ENCODE results near the gene MTUS2. TPM values are rescaled to one million over a fixed set of nuclear protein-coding genes. Genes with fewer than 3 reads are reported as not detected.

Gene MTUS2
- total RNA-seq, 5 donors from 2014 or later (not counting 1 experiment from before 2014, with no cell fraction given): 0.05 to 0.28 (median 0.12) TPM

GRCh38 chr13:29499506-29500165 lies 679.5 kb downstream of the MTUS2 start:
- no peak for ATAC-seq (replicated peaks in 1 of 4)
- WGBS (ENCODE audit: insufficient coverage): 76% methylated on average over 6 of the region's 7 CpGs
- Histone ChIP-seq H3K36me3 (ENCODE audit: control insufficient read depth in 2 of 2, extremely low read depth in 1 of 2, insufficient read depth in 1 of 2, low read length in 1 of 2) (no peaks in the 10 kb centered on the region), H3K27ac (ENCODE audit: low read length) (no peak overlapping the region), H3K27me3 (replicated peaks in 1 of 2; ENCODE audit: control insufficient read depth in 2 of 2, extremely low read depth in 1 of 2, insufficient read depth in 2 of 2, low read length in 1 of 2) (peaks cover 0 to 67% of the 10 kb centered on the region in 2 experiments), H3K9me3 (no peaks in the 10 kb centered on the region), H3K4me3 (ENCODE audit: control insufficient read depth in 1 of 2, extremely low read depth in 1 of 2, low read length in 1 of 2) (no peak overlapping the region), H3K4me1 (ENCODE audit: control insufficient read depth in 1 of 2, extremely low read depth in 1 of 2, insufficient read depth in 2 of 2, low read length in 2 of 2) (peaks cover 0 to 6% of the 10 kb centered on the region in 2 experiments)
- POLR2A ChIA-PET: no interaction called here
- H3K4me3 Mint-ChIP-seq: no peak overlapping the region
- no peak for DNase-seq
- peaks cover 35 to 41% of the 10 kb centered on the region in 2 donors for H3K27me3 Mint-ChIP-seq
- peaks cover 8 to 13% (median 12%) of the 10 kb centered on the region in 3 donors for H3K4me1 Mint-ChIP-seq
- no peaks in the 10 kb centered on the region for H3K36me3 Mint-ChIP-seq
- CTCF ChIA-PET: no interaction called here
- no peak overlapping the region for H3K27ac Mint-ChIP-seq
- no peaks in the 10 kb centered on the region for H3K9me3 Mint-ChIP-seq

DNA sequence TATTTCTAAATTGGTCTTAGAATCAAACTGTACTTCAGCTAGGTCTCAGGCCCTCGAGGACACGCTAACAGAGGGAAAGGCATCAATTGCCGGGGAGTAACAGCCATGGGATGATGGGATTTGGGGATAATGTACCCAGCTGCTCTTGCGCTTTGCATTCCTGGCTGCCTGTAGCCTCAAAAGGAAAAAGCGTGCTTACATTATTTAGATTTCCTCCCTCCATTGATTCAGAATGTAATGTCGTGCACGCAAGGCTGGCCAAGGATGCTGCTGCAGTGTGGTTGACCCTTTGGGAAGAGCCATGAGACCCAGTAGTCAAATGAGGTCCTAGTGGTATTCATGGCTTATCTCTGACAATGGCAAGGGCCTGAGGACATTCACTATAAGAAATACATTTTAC lies 680.2 kb downstream of the MTUS2 start:
- H3K27ac Mint-ChIP-seq: no peak overlapping the region
- ChIA-PET POLR2A (no interaction called here), CTCF (interaction anchor here in 1 of 2 donors (0.5 kb wide), 1 partner anchor 918 kb away, joined by 3 read pairs; no protein-coding TSS in a partner anchor)
- H3K9me3 Mint-ChIP-seq: no peaks in the 10 kb centered on the region
- no peak overlapping the region for H3K27ac ChIP-seq (ENCODE audit: low read length)
- H3K4me1 Mint-ChIP-seq: peaks cover 8 to 13% (median 12%) of the 10 kb centered on the region in 3 donors
- ATAC-seq (replicated peaks in 1 of 4) (no peak), DNase-seq (no peak)
- no peak overlapping the region for H3K4me3 ChIP-seq (ENCODE audit: control insufficient read depth in 1 of 2, extremely low read depth in 1 of 2, low read length in 1 of 2)
- H3K36me3 Mint-ChIP-seq: no peaks in the 10 kb centered on the region
- peaks cover 0 to 70% of the 10 kb centered on the region in 2 experiments for H3K27me3 ChIP-seq (replicated peaks in 1 of 2; ENCODE audit: control insufficient read depth in 2 of 2, extremely low read depth in 1 of 2, insufficient read depth in 2 of 2, low read length in 1 of 2)
- H3K4me1 ChIP-seq (ENCODE audit: control insufficient read depth in 1 of 2, extremely low read depth in 1 of 2, insufficient read depth in 2 of 2, low read length in 2 of 2): peaks cover 0 to 6% of the 10 kb centered on the region in 2 experiments
- H3K9me3 ChIP-seq: no peaks in the 10 kb centered on the region
- no peak overlapping the region for H3K4me3 Mint-ChIP-seq
- H3K27me3 Mint-ChIP-seq: peaks cover 35 to 41% of the 10 kb centered on the region in 2 donors
- WGBS (ENCODE audit: insufficient coverage): no CpG with 5 or more reads among the region's 7 CpGs
- no peaks in the 10 kb centered on the region for H3K36me3 ChIP-seq (ENCODE audit: control insufficient read depth in 2 of 2, extremely low read depth in 1 of 2, insufficient read depth in 1 of 2, low read length in 1 of 2)

GRCh38 chr13:29501674-29502073 lies 681.5 kb downstream of the MTUS2 start:
- peaks cover 23 to 30% of the 10 kb centered on the region in 2 donors for H3K27me3 Mint-ChIP-seq
- Histone ChIP-seq H3K27ac (ENCODE audit: low read length) (no peak overlapping the region), H3K9me3 (no peaks in the 10 kb centered on the region), H3K27me3 (replicated peaks in 1 of 2; ENCODE audit: control insufficient read depth in 2 of 2, extremely low read depth in 1 of 2, insufficient read depth in 2 of 2, low read length in 1 of 2) (peaks cover 0 to 64% of the 10 kb centered on the region in 2 experiments), H3K36me3 (ENCODE audit: control insufficient read depth in 2 of 2, extremely low read depth in 1 of 2, insufficient read depth in 1 of 2, low read length in 1 of 2) (no peaks in the 10 kb centered on the region), H3K4me3 (ENCODE audit: control insufficient read depth in 1 of 2, extremely low read depth in 1 of 2, low read length in 1 of 2) (no peak overlapping the region), H3K4me1 (ENCODE audit: control insufficient read depth in 1 of 2, extremely low read depth in 1 of 2, insufficient read depth in 2 of 2, low read length in 2 of 2) (peaks cover 0 to 3% of the 10 kb centered on the region in 2 experiments)
- H3K9me3 Mint-ChIP-seq: no peaks in the 10 kb centered on the region
- ChIA-PET CTCF (no interaction called here), POLR2A (no interaction called here)
- peaks cover 2 to 5% (median 2%) of the 10 kb centered on the region in 3 donors for H3K4me1 Mint-ChIP-seq
- no peak overlapping the region for H3K4me3 Mint-ChIP-seq
- no peak overlapping the region for H3K27ac Mint-ChIP-seq
- 96% methylated on average over 4 of the region's 4 CpGs for WGBS (ENCODE audit: insufficient coverage)
- no peaks in the 10 kb centered on the region for H3K36me3 Mint-ChIP-seq
- DNase-seq (no peak), ATAC-seq (replicated peaks in 1 of 4) (no peak)

DNA sequence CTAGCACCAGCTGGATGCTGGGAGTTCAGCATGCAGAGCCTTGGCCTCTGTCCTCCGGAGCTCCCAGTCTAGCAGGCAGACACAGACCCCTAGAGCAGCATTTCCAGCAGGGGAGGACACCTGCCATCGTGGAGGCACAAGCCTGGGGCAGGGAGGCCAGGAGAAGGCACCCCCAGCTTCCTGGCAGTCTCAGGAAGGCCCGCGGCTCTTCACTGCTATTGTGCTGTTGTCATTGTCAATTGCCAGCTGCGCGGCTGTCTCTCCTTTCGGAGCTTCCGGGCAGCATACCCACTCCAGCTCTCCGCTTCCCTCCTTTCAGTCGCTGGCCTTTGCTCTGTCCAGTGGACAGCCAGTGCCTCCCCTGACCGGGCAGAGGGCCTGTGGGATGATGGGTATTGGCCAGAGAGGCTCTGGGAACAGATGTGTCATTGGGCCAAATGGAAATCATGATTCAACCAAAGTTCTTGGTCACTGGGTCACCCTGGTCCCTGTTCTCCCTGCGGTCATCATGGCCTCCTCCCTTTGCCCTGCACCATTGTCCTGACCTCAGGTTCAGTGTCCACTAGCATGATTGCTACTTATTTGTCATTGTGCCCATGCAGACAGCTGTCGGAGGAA lies 682.4 kb downstream of the MTUS2 start:
- Mint-ChIP-seq H3K4me1 (peaks cover 0 to 5% (median 2%) of the 10 kb centered on the region in 3 donors), H3K27me3 (peaks cover 21 to 26% of the 10 kb centered on the region in 2 donors), H3K4me3 (peak overlapping the region in 1 of 3 donors; percentile 15), H3K27ac (no peak overlapping the region), H3K36me3 (no peaks in the 10 kb centered on the region), H3K9me3 (no peaks in the 10 kb centered on the region)
- 93% methylated on average over 9 of the region's 13 CpGs for WGBS (ENCODE audit: insufficient coverage)
- ATAC-seq (replicated peaks in 1 of 4) (no peak), DNase-seq (no peak)
- ChIA-PET POLR2A (no interaction called here), CTCF (no interaction called here)
- Histone ChIP-seq H3K9me3 (no peaks in the 10 kb centered on the region), H3K27me3 (replicated peaks in 1 of 2; ENCODE audit: control insufficient read depth in 2 of 2, extremely low read depth in 1 of 2, insufficient read depth in 2 of 2, low read length in 1 of 2) (peaks cover 0 to 56% of the 10 kb centered on the region in 2 experiments), H3K4me1 (ENCODE audit: control insufficient read depth in 1 of 2, extremely low read depth in 1 of 2, insufficient read depth in 2 of 2, low read length in 2 of 2) (peaks cover 0 to 3% of the 10 kb centered on the region in 2 experiments), H3K4me3 (ENCODE audit: control insufficient read depth in 1 of 2, extremely low read depth in 1 of 2, low read length in 1 of 2) (no peak overlapping the region), H3K36me3 (ENCODE audit: control insufficient read depth in 2 of 2, extremely low read depth in 1 of 2, insufficient read depth in 1 of 2, low read length in 1 of 2) (no peaks in the 10 kb centered on the region), H3K27ac (ENCODE audit: low read length) (no peak overlapping the region)

GRCh38 chr13:29503041-29503837 lies 683.1 kb downstream of the MTUS2 start:
- Histone ChIP-seq H3K4me1 (ENCODE audit: control insufficient read depth in 1 of 2, extremely low read depth in 1 of 2, insufficient read depth in 2 of 2, low read length in 2 of 2) (peaks cover 0 to 3% of the 10 kb centered on the region in 2 experiments), H3K4me3 (ENCODE audit: control insufficient read depth in 1 of 2, extremely low read depth in 1 of 2, low read length in 1 of 2) (no peak overlapping the region), H3K27me3 (replicated peaks in 1 of 2; ENCODE audit: control insufficient read depth in 2 of 2, extremely low read depth in 1 of 2, insufficient read depth in 2 of 2, low read length in 1 of 2) (peaks cover 0 to 52% of the 10 kb centered on the region in 2 experiments), H3K27ac (ENCODE audit: low read length) (no peak overlapping the region), H3K36me3 (ENCODE audit: control insufficient read depth in 2 of 2, extremely low read depth in 1 of 2, insufficient read depth in 1 of 2, low read length in 1 of 2) (no peaks in the 10 kb centered on the region), H3K9me3 (no peaks in the 10 kb centered on the region)
- WGBS (ENCODE audit: insufficient coverage): 49% methylated on average over 21 of the region's 32 CpGs
- H3K36me3 Mint-ChIP-seq: no peaks in the 10 kb centered on the region
- CTCF ChIA-PET: interaction anchor here in 1 of 2 donors (0.6 kb wide), 1 partner anchor 114 kb away, joined by 3 read pairs; no protein-coding TSS in a partner anchor
- H3K27me3 Mint-ChIP-seq: peaks cover 19 to 26% of the 10 kb centered on the region in 2 donors
- ATAC-seq (replicated peaks in 1 of 4): no peak
- peak in 1 of 35 experiments; percentile 5 for DNase-seq
- no peaks in the 10 kb centered on the region for H3K9me3 Mint-ChIP-seq
- peak overlapping the region in 1 of 3 donors; percentile 15 for H3K4me3 Mint-ChIP-seq
- peaks cover 0 to 5% (median 2%) of the 10 kb centered on the region in 3 donors for H3K4me1 Mint-ChIP-seq
- POLR2A ChIA-PET: interaction anchor here in 1 of 2 donors (0.9 kb wide), 1 partner anchor 266 kb away, joined by 3 read pairs; no protein-coding TSS in a partner anchor
- no peak overlapping the region for H3K27ac Mint-ChIP-seq

DNA sequence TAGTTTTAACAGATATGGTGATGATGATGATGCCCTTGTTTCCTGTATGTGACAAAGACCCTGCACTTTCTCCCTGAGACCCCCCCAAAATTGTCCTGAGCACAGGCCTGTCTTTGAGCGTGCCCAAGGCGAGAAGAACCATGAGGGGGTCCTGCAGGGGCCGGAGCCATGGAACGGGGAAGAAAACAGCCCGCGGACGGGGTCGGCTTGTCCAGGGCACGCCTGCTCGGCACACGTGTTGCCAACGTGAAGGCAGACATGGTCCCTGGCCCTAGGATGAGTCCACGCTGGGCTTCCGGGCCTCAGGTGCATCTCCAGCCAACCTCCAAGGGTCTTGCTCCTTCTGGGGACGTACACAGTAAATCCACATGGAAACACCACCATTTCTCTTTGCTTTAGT lies 684.6 kb downstream of the MTUS2 start:
- H3K4me1 Mint-ChIP-seq: peaks cover 0 to 5% (median 2%) of the 10 kb centered on the region in 3 donors
- Histone ChIP-seq H3K27me3 (replicated peaks in 1 of 2; ENCODE audit: control insufficient read depth in 2 of 2, extremely low read depth in 1 of 2, insufficient read depth in 2 of 2, low read length in 1 of 2) (peaks cover 0 to 45% of the 10 kb centered on the region in 2 experiments), H3K36me3 (ENCODE audit: control insufficient read depth in 2 of 2, extremely low read depth in 1 of 2, insufficient read depth in 1 of 2, low read length in 1 of 2) (no peaks in the 10 kb centered on the region)

More for the DNA sequence above, 684.6 kb downstream of the MTUS2 start:
- no peaks in the 10 kb centered on the region for H3K9me3 ChIP-seq
- H3K4me3 ChIP-seq (ENCODE audit: control insufficient read depth in 1 of 2, extremely low read depth in 1 of 2, low read length in 1 of 2): no peak overlapping the region
- H3K27me3 Mint-ChIP-seq: peaks cover 18 to 24% of the 10 kb centered on the region in 2 donors
- no peaks in the 10 kb centered on the region for H3K9me3 Mint-ChIP-seq
- H3K27ac Mint-ChIP-seq: no peak overlapping the region
- no peak overlapping the region for H3K4me3 Mint-ChIP-seq
- ChIA-PET POLR2A (no interaction called here), CTCF (interaction anchor here in 1 of 2 donors (1.0 kb wide), 1 partner anchor 611 kb away, joined by 3 read pairs; no protein-coding TSS in a partner anchor)
- no peak for ATAC-seq (replicated peaks in 1 of 4)
- DNase-seq: no peak
- no peak overlapping the region for H3K27ac ChIP-seq (ENCODE audit: low read length)
- WGBS (ENCODE audit: insufficient coverage): 92% methylated on average over 9 of the region's 15 CpGs
- no peaks in the 10 kb centered on the region for H3K36me3 Mint-ChIP-seq
- peaks cover 0 to 3% of the 10 kb centered on the region in 2 experiments for H3K4me1 ChIP-seq (ENCODE audit: control insufficient read depth in 1 of 2, extremely low read depth in 1 of 2, insufficient read depth in 2 of 2, low read length in 2 of 2)

Measured in T-cell (primary cell).